WTC11 (cell line): ENCODE results near the gene SLC1A7. TPM values are rescaled to one million over a fixed set of nuclear protein-coding genes. Genes with fewer than 3 reads are reported as not detected.

ENCODE experiments used
- ATAC-seq: fragments of 200-7000 bp; cut with Tn5 transposase; 2 replicates; pipeline ENCODE4 v1.10.0; 2021; ENCODE audit warnings: mild to moderate bottlenecking, moderate library complexity
- CTCF ChIA-PET: fragments of 300-600 bp; sonication (Branson Sonifier 250); formaldehyde crosslinking; loops from one replicate; lab custom pipeline; 2021; ENCODE audit warnings: antibody characterized with exemption; lab: Charles Lee
- POLR2A ChIA-PET: fragments of 350-600 bp; sonication (Branson Sonifier 250); formaldehyde crosslinking; loops from one replicate; lab custom pipeline; 2021; ENCODE audit warnings: antibody characterized with exemption; lab: Charles Lee
- DNase-seq: peaks from one replicate; pipeline ENCODE4 v3.0.0; 2021; ENCODE audit warnings: low spot score
- H3K27ac Mint-ChIP-seq: 2 replicates; pipeline ENCODE4 v1.8.0; 2021; ENCODE audit warnings: mixed read lengths
- H3K27me3 Mint-ChIP-seq: 2 replicates; pipeline ENCODE4 v1.8.0; 2021; ENCODE audit warnings: low read depth, mild to moderate bottlenecking, moderate library complexity, mixed read lengths
- H3K36me3 Mint-ChIP-seq: 2 replicates; pipeline ENCODE4 v1.8.0; 2021; ENCODE audit warnings: mixed read lengths
- H3K4me1 Mint-ChIP-seq: 2 replicates; pipeline ENCODE4 v1.8.0; 2022; ENCODE audit warnings: mixed read lengths
- H3K4me3 Mint-ChIP-seq: 2 replicates; pipeline ENCODE4 v1.8.0; 2021; ENCODE audit warnings: mild to moderate bottlenecking, moderate library complexity, mixed read lengths
- H3K9me3 Mint-ChIP-seq: 2 replicates; pipeline ENCODE4 v1.8.0; 2021; ENCODE audit warnings: mixed read lengths
- ARID4B ChIP-seq: sonication (generic); formaldehyde crosslinking; IDR thresholded peaks from 2 replicates; pipeline ENCODE4 v1.8.0; 2023; ENCODE audit warnings: missing genetic modification reagents, mild to moderate bottlenecking, borderline replicate concordance
- CREB1 ChIP-seq: sonication (generic); formaldehyde crosslinking; IDR thresholded peaks from 2 replicates; pipeline ENCODE4 v1.8.0; 2023; ENCODE audit warnings: mild to moderate bottlenecking, missing genetic modification reagents
- CREM ChIP-seq: sonication (generic); formaldehyde crosslinking; IDR thresholded peaks from 2 replicates; pipeline ENCODE4 v1.8.1; 2022; ENCODE audit warnings: mild to moderate bottlenecking, missing genetic modification reagents, moderate library complexity
- E2F5 ChIP-seq: sonication (generic); formaldehyde crosslinking; IDR thresholded peaks from 2 replicates; pipeline ENCODE4 v1.8.1; 2022; ENCODE audit warnings: mild to moderate bottlenecking, moderate library complexity, missing genetic modification reagents
- ESRRA ChIP-seq: sonication (generic); formaldehyde crosslinking; IDR thresholded peaks from 2 replicates; pipeline ENCODE4 v1.8.1; 2022; ENCODE audit warnings: mild to moderate bottlenecking, missing genetic modification reagents, borderline replicate concordance
- FOXJ3 ChIP-seq: sonication (generic); formaldehyde crosslinking; IDR thresholded peaks from 2 replicates; pipeline ENCODE4 v1.9.0; 2021; ENCODE audit warnings: missing genetic modification reagents, mild to moderate bottlenecking, borderline replicate concordance
- GABPB1 ChIP-seq: sonication (generic); formaldehyde crosslinking; IDR thresholded peaks from 2 replicates; pipeline ENCODE4 v1.8.1; 2023; ENCODE audit warnings: mild to moderate bottlenecking, missing genetic modification reagents
- IRF1 ChIP-seq: sonication (generic); formaldehyde crosslinking; IDR thresholded peaks from 2 replicates; pipeline ENCODE4 v1.8.0; 2023; ENCODE audit warnings: missing genetic modification reagents
- KAT7 ChIP-seq: sonication (generic); formaldehyde crosslinking; IDR thresholded peaks from 2 replicates; pipeline ENCODE4 v1.8.1; 2023; ENCODE audit warnings: missing genetic modification reagents, mild to moderate bottlenecking, borderline replicate concordance
- MYBL2 ChIP-seq: sonication (generic); formaldehyde crosslinking; IDR thresholded peaks from 2 replicates; pipeline ENCODE4 v1.8.1; 2023; ENCODE audit warnings: mild to moderate bottlenecking, moderate library complexity, missing genetic modification reagents
- NFYB ChIP-seq: sonication (generic); formaldehyde crosslinking; conservative IDR thresholded peaks from 2 replicates; pipeline ENCODE4 v1.8.0; 2022; ENCODE audit warnings: low read depth, missing genetic modification reagents
- PREB ChIP-seq: sonication (generic); formaldehyde crosslinking; IDR thresholded peaks from 2 replicates; pipeline ENCODE4 v1.8.1; 2022; ENCODE audit warnings: mild to moderate bottlenecking, missing genetic modification reagents, moderate library complexity, borderline replicate concordance
- PRRX2 ChIP-seq: fragments of 250-450 bp; sonication (Bioruptor Pico); IDR thresholded peaks from 2 replicates; pipeline ENCODE4 v1.8.0; 2021; ENCODE audit warnings: mild to moderate bottlenecking
- TCF7 ChIP-seq: sonication (generic); formaldehyde crosslinking; IDR thresholded peaks from 2 replicates; pipeline ENCODE4 v1.8.0; 2022; ENCODE audit warnings: mild to moderate bottlenecking, low read depth, missing genetic modification reagents, moderate library complexity
- TEAD1 ChIP-seq: sonication (generic); formaldehyde crosslinking; IDR thresholded peaks from 2 replicates; pipeline ENCODE4 v1.8.0; 2022; ENCODE audit warnings: mild to moderate bottlenecking, missing genetic modification reagents
- USF2 ChIP-seq: sonication (generic); formaldehyde crosslinking; IDR thresholded peaks from 2 replicates; pipeline ENCODE4 v1.8.1; 2023; ENCODE audit warnings: mild to moderate bottlenecking, missing genetic modification reagents, moderate library complexity
- ZMAT4 ChIP-seq: fragments of 250-450 bp; sonication (Bioruptor Pico); IDR thresholded peaks from 2 replicates; pipeline ENCODE4 v1.9.0; 2021; ENCODE audit warnings: mild to moderate bottlenecking
- total RNA-seq: library from RNA; stranded (reverse); gene quantifications from 3 replicates; pipeline ENCODE4 v1.2.3, GENCODE V29; 2021

SLC1A7 gene
- total RNA-seq, 1 experiment from 2014 or later = not detected

GRCh38 chr1:53121319-53122172 is 20.9 kb downstream of the SLC1A7 start:
- CTCF ChIA-PET = interaction anchor here (1.0 to 1.9 kb wide), 9 partner anchors 19 to 65 kb away, joined by 3 to 7 read pairs (median 3); no protein-coding TSS in a partner anchor
- TF ChIP-seq NFYB (CRISPR knock-in tag) (no peak), GABPB1 (CRISPR knock-in tag) (0 out of 2 replicates have a peak, but pooled peaks have one; percentile 23)
- DNase-seq (no peak), ATAC-seq (no peak)
- Mint-ChIP-seq H3K27me3 (no peaks in the 10 kb centered on the region; the same call in none of the 2 replicates), H3K36me3 (no peaks in the 10 kb centered on the region), H3K27ac (no peak overlapping the region), H3K9me3 (no peaks in the 10 kb centered on the region), H3K4me1 (peaks cover 25% of the 10 kb centered on the region), H3K4me3 (no peak overlapping the region)
- POLR2A ChIA-PET = interaction anchor here (1.1 kb wide), 1 partner anchor 13 kb away, joined by 3 read pairs; no protein-coding TSS in a partner anchor

- CTCF ChIA-PET = interaction anchor here (0.9 to 1.9 kb wide), 7 partner anchors 26 to 61 kb away, joined by 3 to 7 read pairs (median 3); no protein-coding TSS in a partner anchor
These were observed 21.8 kb downstream of the SLC1A7 start for GRCh38 chr1:53120659-53121058.

GRCh38 chr1:53117836-53118235 is 24.6 kb downstream of the SLC1A7 start:
- peaks cover 32% of the 10 kb centered on the region for H3K4me1 Mint-ChIP-seq
- no peak overlapping the region for H3K27ac Mint-ChIP-seq
- no peaks in the 10 kb centered on the region for H3K36me3 Mint-ChIP-seq
- no peak for DNase-seq
- no peak overlapping the region for H3K4me3 Mint-ChIP-seq
- POLR2A ChIA-PET = no interaction called here
- ATAC-seq = no peak
- H3K27me3 Mint-ChIP-seq = no peaks in the 10 kb centered on the region; the same call in none of the 2 replicates
- H3K9me3 Mint-ChIP-seq = no peaks in the 10 kb centered on the region
- CTCF ChIA-PET = interaction anchor here (0.6 kb wide), 1 partner anchor 11 kb away, joined by 3 read pairs; no protein-coding TSS in a partner anchor
- TF ChIP-seq USF2 (CRISPR knock-in tag) = no peak
- TF ChIP-seq E2F5 = no peak
- no peak for TF ChIP-seq TCF7
- no peak for TF ChIP-seq ARID4B (CRISPR knock-in tag)
- no peak for TF ChIP-seq ESRRA
- no peak for TF ChIP-seq TEAD1 (CRISPR knock-in tag)
- TF ChIP-seq KAT7 (CRISPR knock-in tag) = no peak
- TF ChIP-seq IRF1 = no peak
- TF ChIP-seq PREB (CRISPR knock-in tag) = no peak
- no peak for TF ChIP-seq CREB1 (CRISPR knock-in tag)
- TF ChIP-seq CREM = no peak
- TF ChIP-seq ZMAT4 = no peak
- no peak for TF ChIP-seq FOXJ3 (CRISPR knock-in tag)
- TF ChIP-seq MYBL2 (CRISPR knock-in tag) = no peak

More at GRCh38 chr1:53120659-53121058, 21.8 kb downstream of the SLC1A7 start:
- Mint-ChIP-seq H3K27ac (no peak overlapping the region), H3K27me3 (no peaks in the 10 kb centered on the region; the same call in none of the 2 replicates), H3K9me3 (no peaks in the 10 kb centered on the region), H3K36me3 (no peaks in the 10 kb centered on the region), H3K4me1 (peaks cover 32% of the 10 kb centered on the region), H3K4me3 (no peak overlapping the region)
- ATAC-seq (peak; percentile 18), DNase-seq (no peak)
- POLR2A ChIA-PET = no interaction called here
- no peak for TF ChIP-seq PRRX2 (CRISPR knock-in tag)
